ENCODE results near the gene GJD2.

Gene GJD2

GRCh38 chr15:34739346-34739745 is 15.5 kb downstream of the GJD2 start:
- Histone ChIP-seq H3K9me3 (ENCODE audit: insufficient read depth, low read length) (no peaks in the 10 kb centered on the region), H3K9ac (ENCODE audit: low read length) (no peak overlapping the region), H3K27me3 (ENCODE audit: low read length) (no peaks in the 10 kb centered on the region), H3K27ac (ENCODE audit: low read depth, low read length) (no peak overlapping the region), H3K9me2 (replicated peaks; ENCODE audit: insufficient read depth, low read length) (no peaks in the 10 kb centered on the region), H3K36me3 (ENCODE audit: low read length) (no peaks in the 10 kb centered on the region), H3K4me2 (ENCODE audit: low read depth, low read length, poor library complexity, severe bottlenecking) (no peak overlapping the region), H2AFZ (ENCODE audit: low read depth, low read length, severe bottlenecking) (no peak overlapping the region), H3K79me2 (ENCODE audit: insufficient read depth, low read length) (no peaks in the 10 kb centered on the region), H3K4me3 (ENCODE audit: insufficient read depth, low read length, poor library complexity, severe bottlenecking) (no peak overlapping the region), H3F3A (ENCODE audit: insufficient read depth) (no peaks in the 10 kb centered on the region), H4K20me1 (ENCODE audit: low read depth, low read length) (no peaks in the 10 kb centered on the region)
- TF ChIP-seq EZH2phosphoT487 (conservative IDR thresholded peaks at IDR 0.05; ENCODE audit: low read length) (no peak), CTCF (IDR thresholded peaks at IDR 0.05; ENCODE audit: insufficient read depth, low read length, poor library complexity, severe bottlenecking) (no peak)

- no peaks in the 10 kb centered on the region for H3K36me3 ChIP-seq (ENCODE audit: low read length)
- H3F3A ChIP-seq (ENCODE audit: insufficient read depth): no peaks in the 10 kb centered on the region
- TF ChIP-seq CTCF (IDR thresholded peaks at IDR 0.05; ENCODE audit: insufficient read depth, low read length, poor library complexity, severe bottlenecking): no peak
- TF ChIP-seq EZH2phosphoT487 (conservative IDR thresholded peaks at IDR 0.05; ENCODE audit: low read length): no peak
- no peaks in the 10 kb centered on the region for H3K79me2 ChIP-seq (ENCODE audit: insufficient read depth, low read length)
- no peak overlapping the region for H3K9ac ChIP-seq (ENCODE audit: low read length)
- no peaks in the 10 kb centered on the region for H3K9me3 ChIP-seq (ENCODE audit: insufficient read depth, low read length)
- H3K27ac ChIP-seq (ENCODE audit: low read depth, low read length): no peak overlapping the region
- no peaks in the 10 kb centered on the region for H3K27me3 ChIP-seq (ENCODE audit: low read length)
- H4K20me1 ChIP-seq (ENCODE audit: low read depth, low read length): no peaks in the 10 kb centered on the region
- no peak overlapping the region for H2AFZ ChIP-seq (ENCODE audit: low read depth, low read length, severe bottlenecking)
- H3K4me3 ChIP-seq (ENCODE audit: insufficient read depth, low read length, poor library complexity, severe bottlenecking): no peak overlapping the region
- no peaks in the 10 kb centered on the region for H3K9me2 ChIP-seq (replicated peaks; ENCODE audit: insufficient read depth, low read length)
- H3K4me2 ChIP-seq (ENCODE audit: low read depth, low read length, poor library complexity, severe bottlenecking): no peak overlapping the region
Observed at GRCh38 chr15:34738002-34738401, 16.8 kb downstream of the GJD2 start.

GRCh38 chr15:34737477-34737876 is 17.3 kb downstream of the GJD2 start:
- no peaks in the 10 kb centered on the region for H4K20me1 ChIP-seq (ENCODE audit: low read depth, low read length)
- no peaks in the 10 kb centered on the region for H3K9me3 ChIP-seq (ENCODE audit: insufficient read depth, low read length)
- H3K27me3 ChIP-seq (ENCODE audit: low read length): no peaks in the 10 kb centered on the region
- TF ChIP-seq CTCF (IDR thresholded peaks at IDR 0.05; ENCODE audit: insufficient read depth, low read length, poor library complexity, severe bottlenecking): no peak
- TF ChIP-seq EZH2phosphoT487 (conservative IDR thresholded peaks at IDR 0.05; ENCODE audit: low read length): no peak
- no peaks in the 10 kb centered on the region for H3K9me2 ChIP-seq (replicated peaks; ENCODE audit: insufficient read depth, low read length)
- H3K4me3 ChIP-seq (ENCODE audit: insufficient read depth, low read length, poor library complexity, severe bottlenecking): no peak overlapping the region
- H2AFZ ChIP-seq (ENCODE audit: low read depth, low read length, severe bottlenecking): no peak overlapping the region
- H3F3A ChIP-seq (ENCODE audit: insufficient read depth): no peaks in the 10 kb centered on the region
- no peak overlapping the region for H3K27ac ChIP-seq (ENCODE audit: low read depth, low read length)
- H3K79me2 ChIP-seq (ENCODE audit: insufficient read depth, low read length): no peaks in the 10 kb centered on the region
- no peak overlapping the region for H3K9ac ChIP-seq (ENCODE audit: low read length)
- H3K4me2 ChIP-seq (ENCODE audit: low read depth, low read length, poor library complexity, severe bottlenecking): no peak overlapping the region
- no peaks in the 10 kb centered on the region for H3K36me3 ChIP-seq (ENCODE audit: low read length)
